GM12874 (cell line): ENCODE measurements around the gene SLC4A1.

Experiments used
- TF ChIP-seq, protein P1 (sequence below): IDR thresholded peaks from 2 replicates; pipeline ENCODE4 v1.5.1; 2011; ENCODE audit warnings: low read depth, mild to moderate bottlenecking, control low read depth, low read length, moderate library complexity; ENCODE audit not compliant: insufficient read depth

Gene SLC4A1

DNA sequence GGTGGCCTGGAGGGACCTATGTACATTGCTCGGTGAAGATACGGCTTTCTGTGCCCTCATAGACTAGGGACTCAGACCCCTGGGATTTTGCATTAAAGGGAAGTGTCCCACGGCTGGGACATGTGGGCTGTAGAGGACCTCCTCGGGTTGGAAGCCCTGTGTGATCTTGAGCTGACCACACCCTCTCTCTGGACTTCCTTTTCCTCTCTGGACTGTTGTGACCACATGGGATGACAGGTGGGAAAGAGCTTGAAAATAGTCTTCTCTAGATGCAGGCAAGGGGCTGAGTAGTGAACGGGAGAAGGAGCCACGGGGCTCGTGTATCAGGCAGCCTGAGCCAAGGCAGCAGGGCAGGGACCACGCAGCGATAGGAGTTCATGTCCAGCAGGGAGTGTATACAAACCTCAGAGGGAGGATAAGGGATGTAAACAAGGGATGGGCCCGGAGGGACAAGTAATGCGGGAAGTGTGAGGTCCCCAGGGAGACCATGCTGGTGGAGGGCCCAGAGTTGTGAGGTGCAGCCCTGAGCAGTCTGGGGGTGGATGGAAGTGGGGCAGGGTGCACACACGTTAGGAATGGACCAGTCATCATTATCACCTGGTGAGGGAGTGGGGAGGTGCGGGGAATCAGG lies 4.5 kb upstream of the SLC4A1 start:
- TF ChIP-seq, protein P1, sequence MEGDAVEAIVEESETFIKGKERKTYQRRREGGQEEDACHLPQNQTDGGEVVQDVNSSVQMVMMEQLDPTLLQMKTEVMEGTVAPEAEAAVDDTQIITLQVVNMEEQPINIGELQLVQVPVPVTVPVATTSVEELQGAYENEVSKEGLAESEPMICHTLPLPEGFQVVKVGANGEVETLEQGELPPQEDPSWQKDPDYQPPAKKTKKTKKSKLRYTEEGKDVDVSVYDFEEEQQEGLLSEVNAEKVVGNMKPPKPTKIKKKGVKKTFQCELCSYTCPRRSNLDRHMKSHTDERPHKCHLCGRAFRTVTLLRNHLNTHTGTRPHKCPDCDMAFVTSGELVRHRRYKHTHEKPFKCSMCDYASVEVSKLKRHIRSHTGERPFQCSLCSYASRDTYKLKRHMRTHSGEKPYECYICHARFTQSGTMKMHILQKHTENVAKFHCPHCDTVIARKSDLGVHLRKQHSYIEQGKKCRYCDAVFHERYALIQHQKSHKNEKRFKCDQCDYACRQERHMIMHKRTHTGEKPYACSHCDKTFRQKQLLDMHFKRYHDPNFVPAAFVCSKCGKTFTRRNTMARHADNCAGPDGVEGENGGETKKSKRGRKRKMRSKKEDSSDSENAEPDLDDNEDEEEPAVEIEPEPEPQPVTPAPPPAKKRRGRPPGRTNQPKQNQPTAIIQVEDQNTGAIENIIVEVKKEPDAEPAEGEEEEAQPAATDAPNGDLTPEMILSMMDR: no peak

DNA sequence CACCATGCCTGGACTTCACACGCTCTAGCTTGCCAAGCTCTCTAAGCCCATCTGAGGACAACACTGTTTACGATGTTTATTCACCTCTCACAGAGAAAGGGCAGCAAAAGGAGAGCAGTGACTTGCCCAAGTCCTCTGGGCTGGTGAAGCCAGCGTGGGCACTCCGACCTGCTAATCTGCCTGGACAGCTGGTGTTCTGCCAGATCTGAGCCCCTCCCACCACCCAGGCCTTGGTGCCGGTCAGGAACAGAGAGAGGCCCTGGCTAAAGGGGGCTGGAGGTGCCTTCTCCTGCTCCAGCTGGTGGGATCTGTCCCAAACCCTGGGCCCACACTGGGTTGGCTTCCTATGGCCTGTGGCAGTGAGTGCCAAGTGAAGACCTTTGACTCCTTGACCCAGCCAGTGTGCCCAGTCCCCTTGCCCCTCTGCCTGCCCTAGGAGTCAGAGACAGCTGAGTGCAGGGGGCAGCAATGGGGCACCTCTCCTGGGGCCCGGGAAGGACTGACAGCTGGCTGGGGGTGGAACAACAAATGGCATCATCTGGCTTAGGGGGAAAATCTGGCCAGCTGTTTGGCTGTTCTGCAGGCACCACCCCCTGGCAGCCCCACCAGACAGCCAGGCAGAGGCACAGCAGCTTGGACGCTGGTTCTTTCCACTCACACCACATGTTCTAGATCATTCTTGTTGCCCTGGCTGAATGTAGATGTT lies 1.8 kb upstream of the SLC4A1 start:
- TF ChIP-seq, protein P1: no peak

DNA sequence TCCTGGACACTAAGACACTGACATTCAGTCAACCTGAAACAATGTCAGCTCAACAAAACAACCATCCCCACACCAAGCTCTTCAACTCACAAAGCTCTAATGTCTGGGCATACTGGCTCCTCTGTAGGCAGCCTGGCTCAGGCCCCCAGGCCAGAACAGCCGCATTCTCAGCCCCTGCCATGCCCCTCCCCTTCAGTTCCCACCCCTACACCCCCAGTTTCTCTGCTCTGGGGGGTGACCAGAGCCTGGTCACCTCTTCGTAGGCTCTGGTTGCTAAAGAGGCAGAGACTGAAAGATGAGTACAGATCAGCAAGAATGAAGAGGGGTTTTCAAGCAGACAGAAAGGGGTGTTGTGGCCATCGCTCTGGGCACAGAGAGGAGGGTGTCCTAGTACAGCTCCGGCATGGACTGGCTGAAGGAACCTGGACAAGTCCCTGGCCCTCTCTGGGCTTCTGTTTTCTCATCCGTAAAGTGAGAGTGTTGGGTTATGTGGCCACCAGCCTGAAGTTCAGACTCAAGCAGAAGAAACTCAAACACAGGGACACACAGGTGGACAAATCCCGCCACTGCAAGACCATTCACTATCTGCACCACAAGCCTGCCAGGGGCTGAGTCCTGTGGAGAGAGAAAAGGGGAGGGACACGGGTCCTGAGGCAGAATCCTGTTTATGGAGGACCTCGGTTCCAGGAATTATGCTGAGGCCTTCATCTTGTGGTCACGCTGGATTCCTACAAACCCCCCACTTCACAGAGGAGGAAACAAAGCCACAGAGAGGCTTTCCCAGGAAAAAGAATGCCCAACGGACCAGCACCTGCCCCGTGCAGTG lies 987 bp upstream of the SLC4A1 start:
- TF ChIP-seq, protein P1: no peak

DNA sequence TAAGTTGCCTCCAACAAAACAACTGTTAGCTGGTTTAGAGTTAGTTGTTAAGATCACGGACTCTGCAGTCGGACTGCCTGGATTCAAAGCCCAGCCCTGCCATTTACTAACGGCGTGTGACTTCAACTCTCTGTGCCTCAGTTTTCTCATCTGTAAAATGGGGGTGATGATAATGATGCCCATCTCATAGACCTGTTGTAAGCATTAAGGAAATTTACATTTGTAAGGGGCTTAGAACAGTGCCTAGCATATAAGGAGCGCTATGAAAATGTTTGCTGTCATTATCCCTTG lies 825 bp downstream of the SLC4A1 start:
- TF ChIP-seq, protein P1: no peak

DNA sequence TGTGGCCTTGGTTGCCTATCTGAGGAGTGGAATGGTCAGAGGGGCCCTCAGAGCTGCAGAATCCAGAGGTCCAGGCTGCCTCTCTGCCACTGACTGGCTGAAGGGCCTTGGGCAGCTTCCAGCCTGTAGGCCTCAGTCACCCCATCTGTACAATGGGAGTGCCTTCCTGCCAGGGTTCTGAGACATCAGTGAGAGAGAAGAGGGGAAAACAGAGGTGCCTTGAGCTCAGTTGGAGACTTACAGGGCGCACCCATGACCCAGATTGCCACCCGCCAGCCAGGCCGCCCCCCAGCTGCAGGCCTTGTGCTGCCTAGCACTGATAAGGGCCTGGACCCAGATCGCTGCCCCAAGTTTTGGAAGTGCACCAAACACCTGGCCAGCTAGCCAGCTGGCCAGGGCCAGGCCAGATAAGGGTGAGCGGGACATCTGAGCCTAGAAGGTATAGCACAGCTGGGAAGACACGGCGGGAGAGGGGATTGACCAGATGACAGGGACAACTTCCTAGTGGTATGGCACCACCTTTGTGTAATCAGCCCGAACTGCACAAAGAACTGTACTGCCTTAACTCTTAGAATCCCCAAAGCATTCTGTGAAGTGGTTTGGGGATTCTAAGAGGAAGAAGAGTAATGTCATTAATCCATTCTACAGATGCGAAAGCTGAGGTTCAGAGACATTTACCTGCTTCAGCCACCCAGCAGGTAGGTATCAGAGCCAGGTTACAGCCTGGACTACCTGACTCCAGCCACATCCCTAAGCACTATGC lies 1.4 kb downstream of the SLC4A1 start:
- TF ChIP-seq, protein P1: no peak

DNA sequence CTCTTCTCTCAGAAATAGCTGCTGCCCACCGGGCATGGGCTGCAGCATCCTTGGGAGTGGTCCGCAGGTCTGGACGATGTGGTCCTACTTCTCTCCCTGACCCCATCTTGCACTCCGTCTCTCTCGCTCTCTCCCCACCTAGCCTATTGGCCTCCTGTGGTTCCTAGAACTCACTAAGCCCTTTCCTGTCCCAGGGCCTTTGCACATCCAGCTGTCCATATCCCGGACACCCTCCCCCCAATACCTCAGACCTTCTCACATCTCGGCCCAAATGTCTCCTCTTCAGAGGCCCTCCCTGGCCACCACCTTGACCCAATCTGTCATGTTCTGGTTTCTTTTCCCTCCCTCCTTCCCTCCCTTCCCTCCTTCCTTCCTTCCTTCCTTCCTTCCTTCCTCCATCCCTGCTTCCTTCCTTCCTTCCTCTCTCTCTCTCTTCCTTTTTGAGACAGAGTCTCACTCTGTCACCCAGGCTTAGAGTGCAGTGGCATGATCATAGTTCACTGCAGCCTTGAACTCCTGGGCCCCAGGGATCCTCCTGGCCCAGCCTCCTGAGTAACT lies 4.5 kb downstream of the SLC4A1 start:
- TF ChIP-seq, protein P1: no peak
